Measurements from ENCODE around the gene SLC9B2. TPM values are rescaled to one million over a fixed set of nuclear protein-coding genes. Genes with fewer than 3 reads are reported as not detected.

SLC9B2 gene
- total RNA-seq, 4 donors from 2014 or later: 0.96 to 20.6 (median 7.1) TPM

GRCh38 chr4:103089481-103089880, 12.9 kb upstream of the SLC9B2 start:
- DNase-seq: no peak
- intact Hi-C loops (cut with DNase I; ENCODE audit: low total_unique reads) (no loop called here), in situ Hi-C loops (cut with MboI; ENCODE audit: low pct_ligation_motif_present in 1 of 4, low pct_unique_long_range_greater_than_20kb in 1 of 4, low sequenced_read_pairs in 3 of 4) (loop anchor here in 1 of 4 donors (10.0 kb wide), 1 partner anchor 465 kb away; no protein-coding TSS in a partner anchor)
- no peak overlapping the region for H3K4me3 ChIP-seq
- H3K27me3 ChIP-seq: no peaks in the 10 kb centered on the region
- no peaks in the 10 kb centered on the region for H3K9me3 ChIP-seq
- H3K36me3 ChIP-seq: peaks cover 0 to 30% (median 13%) of the 10 kb centered on the region in 4 donors
- H3K4me1 ChIP-seq: peaks cover 0 to 4% (median 0%) of the 10 kb centered on the region in 4 donors
- no peak overlapping the region for H3K27ac ChIP-seq
- WGBS, 2 donors (ENCODE audit: low coverage in 1 of 2): 68 to 69% methylated on average over 2 of the region's 2 CpGs
- TF ChIP-seq EP300 (IDR thresholded peaks at IDR 0.05; ENCODE audit: low read depth) (no peak), POLR2A (IDR thresholded peaks at IDR 0.05) (no peak), CTCF (IDR thresholded peaks at IDR 0.05) (no peak), POLR2AphosphoS5 (IDR thresholded peaks at IDR 0.05) (no peak)

GRCh38 chr4:103086551-103086950, 10.0 kb upstream of the SLC9B2 start:
- Histone ChIP-seq H3K36me3 (peaks cover 0 to 32% (median 15%) of the 10 kb centered on the region in 4 donors), H3K4me3 (no peak overlapping the region), H3K4me1 (no peaks in the 10 kb centered on the region), H3K27me3 (no peaks in the 10 kb centered on the region), H3K9me3 (no peaks in the 10 kb centered on the region), H3K27ac (no peak overlapping the region)
- DNase-seq: no peak
- intact Hi-C loops (cut with DNase I; ENCODE audit: low total_unique reads): no loop called here
- 67% methylated on average over 1 of the region's 1 CpG; no CpG with 5 or more reads in 1 of the 2 donors for WGBS, 2 donors (ENCODE audit: low coverage in 1 of 2)
- TF ChIP-seq EP300 (IDR thresholded peaks at IDR 0.05; ENCODE audit: low read depth) (no peak), POLR2AphosphoS5 (IDR thresholded peaks at IDR 0.05) (no peak), POLR2A (IDR thresholded peaks at IDR 0.05) (no peak), CTCF (IDR thresholded peaks at IDR 0.05) (no peak)
- in situ Hi-C loops (cut with MboI; ENCODE audit: low pct_ligation_motif_present in 1 of 4, low pct_unique_long_range_greater_than_20kb in 1 of 4, low sequenced_read_pairs in 3 of 4): loop anchor here in 1 of 4 donors (10.0 kb wide), 1 partner anchor 462 kb away; no protein-coding TSS in a partner anchor

- no peak overlapping the region for H3K27ac ChIP-seq
- in situ Hi-C loops (cut with MboI; ENCODE audit: low pct_ligation_motif_present in 1 of 4, low pct_unique_long_range_greater_than_20kb in 1 of 4, low sequenced_read_pairs in 3 of 4) (loop anchor here in 1 of 4 donors (10.0 kb wide), 1 partner anchor 461 kb away; no protein-coding TSS in a partner anchor), intact Hi-C loops (cut with DNase I; ENCODE audit: low total_unique reads) (no loop called here)
- H3K4me3 ChIP-seq: no peak overlapping the region
- WGBS, 2 donors (ENCODE audit: low coverage in 1 of 2): 96 to 98% methylated on average over 2 of the region's 2 CpGs
- H3K4me1 ChIP-seq: no peaks in the 10 kb centered on the region
- no peaks in the 10 kb centered on the region for H3K9me3 ChIP-seq
- TF ChIP-seq POLR2A (IDR thresholded peaks at IDR 0.05) (no peak), CTCF (IDR thresholded peaks at IDR 0.05) (no peak), POLR2AphosphoS5 (IDR thresholded peaks at IDR 0.05) (no peak), EP300 (IDR thresholded peaks at IDR 0.05; ENCODE audit: low read depth) (no peak)
- DNase-seq: no peak
- H3K27me3 ChIP-seq: no peaks in the 10 kb centered on the region
- H3K36me3 ChIP-seq: peaks cover 0 to 28% (median 14%) of the 10 kb centered on the region in 4 donors
Measured at GRCh38 chr4:103085555-103086196, 9.1 kb upstream of the SLC9B2 start.

- Histone ChIP-seq H3K4me1 (peaks cover 0 to 20% (median 9%) of the 10 kb centered on the region in 4 donors), H3K36me3 (peaks cover 0 to 7% (median 0%) of the 10 kb centered on the region in 4 donors), H3K4me3 (no peak overlapping the region), H3K27ac (no peak overlapping the region), H3K9me3 (no peaks in the 10 kb centered on the region), H3K27me3 (no peaks in the 10 kb centered on the region)
- DNase-seq: no peak
- in situ Hi-C loops (cut with MboI; ENCODE audit: low pct_ligation_motif_present in 1 of 4, low pct_unique_long_range_greater_than_20kb in 1 of 4, low sequenced_read_pairs in 3 of 4) (loop anchor here in 1 of 4 donors (10.0 kb wide), 1 partner anchor 455 kb away; no protein-coding TSS in a partner anchor), intact Hi-C loops (cut with DNase I; ENCODE audit: low total_unique reads) (loop anchor here (10.0 kb wide), 1 partner anchor 575 kb away; the partner anchor contains the start of gene NFKB1)
- WGBS, 2 donors (ENCODE audit: low coverage in 1 of 2): 97 to 100% methylated on average over 1 of the region's 1 CpG
- TF ChIP-seq CTCF (IDR thresholded peaks at IDR 0.05) (no peak), POLR2AphosphoS5 (IDR thresholded peaks at IDR 0.05) (no peak), POLR2A (IDR thresholded peaks at IDR 0.05) (no peak), EP300 (IDR thresholded peaks at IDR 0.05; ENCODE audit: low read depth) (no peak)
Measured at GRCh38 chr4:103079621-103080020, 3.1 kb upstream of the SLC9B2 start.
